Spleen (tissue), 11 donors: ENCODE data around the gene DYNLT2B. TPM values are rescaled to one million over a fixed set of nuclear protein-coding genes. Genes with fewer than 3 reads are reported as not detected.
A peak's percentile ranks its signal among the peaks of the same experiment; 100 is the strongest.

Experiments used
- DNase-seq: peaks from one replicate; pipeline ENCODE4 v3.0.0-alpha.2; 2020
- H3K27ac ChIP-seq, 8 donors: fragments of 200-600 bp; sonication (generic) in 7 of 8; 1 replicate in 4 of 8; 2 replicates in 4 of 8; pipeline versions ENCODE4 v1.5.0 to v1.8.0; 2016 to 2021; ENCODE audit warnings: inconsistent platforms in 4 of 8, mild to moderate bottlenecking in 4 of 8, moderate library complexity in 1 of 8
- H3K27me3 ChIP-seq, 7 donors: fragments of 200-600 bp; sonication (generic) in 6 of 7; replicated peaks in 1 of 7; 1 replicate in 4 of 7; 2 replicates in 3 of 7; pipeline versions ENCODE4 v1.5.0 to v1.8.0; 2016 to 2021; ENCODE audit warnings: inconsistent platforms in 3 of 7, mild to moderate bottlenecking in 1 of 7
- H3K36me3 ChIP-seq, 6 donors: fragments of 200-600 bp; sonication (generic) in 5 of 6; 1 replicate in 4 of 6; 2 replicates in 2 of 6; pipeline versions ENCODE4 v1.5.0 to v1.8.0; 2016 to 2021; ENCODE audit warnings: inconsistent platforms in 2 of 6
- H3K4me1 ChIP-seq, 6 donors: fragments of 200-600 bp; sonication (generic) in 5 of 6; 1 replicate in 3 of 6; 2 replicates in 3 of 6; pipeline versions ENCODE4 v1.5.0 to v1.8.0; 2016 to 2021; ENCODE audit warnings: inconsistent platforms in 3 of 6
- H3K4me3 ChIP-seq, 8 donors: fragments of 200-600 bp; sonication (generic) in 7 of 8; 1 replicate in 4 of 8; 2 replicates in 4 of 8; pipeline versions ENCODE4 v1.5.0 to v1.8.0; 2016 to 2021; ENCODE audit warnings: inconsistent platforms in 4 of 8, mild to moderate bottlenecking in 4 of 8, moderate library complexity in 2 of 8
- H3K9me3 ChIP-seq, 8 donors: fragments of 200-600 bp; sonication (generic) in 7 of 8; 1 replicate in 4 of 8; 2 replicates in 4 of 8; pipeline versions ENCODE4 v1.5.0 to v1.8.0; 2016 to 2021; ENCODE audit warnings: inconsistent platforms in 4 of 8
- POLR2A ChIP-seq, 3 donors: fragments of 450-650 bp; IDR thresholded peaks; one replicate each; pipeline ENCODE4 v1.5.1; 2017; ENCODE audit warnings: antibody characterized with exemption in 3 of 3, mild to moderate bottlenecking in 1 of 3
- POLR2AphosphoS5 ChIP-seq, 3 donors: sonication (generic); formaldehyde crosslinking; IDR thresholded peaks; one replicate each; pipeline ENCODE4 v1.5.1; 2017; ENCODE audit warnings: antibody characterized with exemption in 3 of 3
- WGBS, 5 donors: extraction: QIAGEN DNeasy Blood & Tissue Kit in 3 of 5; methylation state at CpG; one replicate each; pipeline versions ENCODE4 v1.1.5 to v1.1.7; 2013 to 2018; 5-methylcytosine and 5-hydroxymethylcytosine counted together
- intact Hi-C: fragments of 100-400 bp; cut with DNase I; formaldehyde crosslinking; loops from one replicate; pipeline ENCODE4 v1.15.0; 2023; ENCODE audit warnings: low total_unique reads
- polyA plus RNA-seq, 3 donors: library from polyadenylated mRNA; stranded (reverse); fragments of 200-250 nt; gene quantifications; one replicate each; pipeline ENCODE4 v1.2.1, GENCODE V29; 2013
- total RNA-seq, 7 donors: library from RNA; depleted of rRNA in 3 of 7; stranded (reverse); fragments of >200 nt in 3 of 7; fragmentation: NEBNext Ultra II Directional in 4 of 7; extraction: Animal tissue kit (Norgen Biotek cat#: 25700) in 4 of 7; gene quantifications; one replicate each; pipeline versions ENCODE4 v1.1.0 to v1.2.1, GENCODE V29; 2016 to 2021
- TF ChIP-seq, protein P1 (sequence below), 11 experiments: fragments of 200-600 bp in 7 of 11; fragments of 450-650 bp in 4 of 11; sonication (generic) in 4 of 11; IDR thresholded peaks in 8 of 11; conservative IDR thresholded peaks in 3 of 11; 1 replicate in 7 of 11; 2 replicates in 4 of 11; pipeline versions ENCODE4 v1.4.0 to v1.8.0; 2016 to 2021; ENCODE audit warnings: antibody characterized with exemption in 11 of 11, inconsistent platforms in 4 of 11, mild to moderate bottlenecking in 1 of 11
- donor health status: healthy with polysubstance abuse.
- donor health status: DM: no; HTN: no; CAD: no; lungs with moderate emphysema.
- donor health status: DM: no; HTN: no; CAD: no.
- donor health status: Bipolar disorder and iron deficiency.
- donor health status: healthy.
- donor health status: DM: no; HTN: no; CAD: no.
- donor health status: DM: yes; HTN: yes; CAD: no.

DYNLT2B gene
- total and polyA plus RNA-seq, 10 donors = 1.7 to 21.3 (median 7.1) TPM

DNA sequence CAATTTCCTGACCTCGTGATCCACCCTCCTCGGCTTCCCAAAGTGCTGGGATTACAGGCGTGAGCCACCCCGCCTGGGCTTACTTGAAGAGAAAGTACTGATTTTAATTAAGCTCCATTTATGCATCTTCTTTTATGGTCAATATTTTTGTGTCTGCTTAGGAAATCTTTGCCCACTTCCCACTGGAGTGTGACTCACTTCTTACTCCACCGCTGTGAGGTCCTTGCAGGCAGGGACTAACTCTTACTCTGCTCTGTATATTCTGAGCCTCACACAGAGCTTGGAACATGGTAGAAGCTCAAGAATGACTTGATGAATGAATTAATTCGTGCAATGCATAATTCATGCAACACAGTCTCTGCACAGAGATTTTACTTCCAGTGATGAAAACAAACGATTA is 23.1 kb upstream of the DYNLT2B start:
- intact Hi-C loops = no loop called here
- WGBS, 5 donors = 53 to 77% (median 61%) methylated on average over 7 of the region's 7 CpGs
- Histone ChIP-seq H3K4me1 (peaks cover 0 to 34% (median 5%) of the 10 kb centered on the region in 6 donors), H3K9me3 (no peaks in the 10 kb centered on the region), H3K27me3 (peaks cover 0 to 4% (median 0%) of the 10 kb centered on the region in 7 donors), H3K27ac (no peak overlapping the region), H3K4me3 (no peak overlapping the region), H3K36me3 (no peaks in the 10 kb centered on the region)
- TF ChIP-seq POLR2AphosphoS5 (IDR thresholded peaks at IDR 0.05) (no peak), POLR2A (IDR thresholded peaks at IDR 0.05) (no peak)
- TF ChIP-seq, protein P1, sequence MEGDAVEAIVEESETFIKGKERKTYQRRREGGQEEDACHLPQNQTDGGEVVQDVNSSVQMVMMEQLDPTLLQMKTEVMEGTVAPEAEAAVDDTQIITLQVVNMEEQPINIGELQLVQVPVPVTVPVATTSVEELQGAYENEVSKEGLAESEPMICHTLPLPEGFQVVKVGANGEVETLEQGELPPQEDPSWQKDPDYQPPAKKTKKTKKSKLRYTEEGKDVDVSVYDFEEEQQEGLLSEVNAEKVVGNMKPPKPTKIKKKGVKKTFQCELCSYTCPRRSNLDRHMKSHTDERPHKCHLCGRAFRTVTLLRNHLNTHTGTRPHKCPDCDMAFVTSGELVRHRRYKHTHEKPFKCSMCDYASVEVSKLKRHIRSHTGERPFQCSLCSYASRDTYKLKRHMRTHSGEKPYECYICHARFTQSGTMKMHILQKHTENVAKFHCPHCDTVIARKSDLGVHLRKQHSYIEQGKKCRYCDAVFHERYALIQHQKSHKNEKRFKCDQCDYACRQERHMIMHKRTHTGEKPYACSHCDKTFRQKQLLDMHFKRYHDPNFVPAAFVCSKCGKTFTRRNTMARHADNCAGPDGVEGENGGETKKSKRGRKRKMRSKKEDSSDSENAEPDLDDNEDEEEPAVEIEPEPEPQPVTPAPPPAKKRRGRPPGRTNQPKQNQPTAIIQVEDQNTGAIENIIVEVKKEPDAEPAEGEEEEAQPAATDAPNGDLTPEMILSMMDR (IDR thresholded peaks at IDR 0.05 in 8 of 11, conservative IDR thresholded peaks at IDR 0.05 in 3 of 11) = no peak
- DNase-seq = no peak

DNA sequence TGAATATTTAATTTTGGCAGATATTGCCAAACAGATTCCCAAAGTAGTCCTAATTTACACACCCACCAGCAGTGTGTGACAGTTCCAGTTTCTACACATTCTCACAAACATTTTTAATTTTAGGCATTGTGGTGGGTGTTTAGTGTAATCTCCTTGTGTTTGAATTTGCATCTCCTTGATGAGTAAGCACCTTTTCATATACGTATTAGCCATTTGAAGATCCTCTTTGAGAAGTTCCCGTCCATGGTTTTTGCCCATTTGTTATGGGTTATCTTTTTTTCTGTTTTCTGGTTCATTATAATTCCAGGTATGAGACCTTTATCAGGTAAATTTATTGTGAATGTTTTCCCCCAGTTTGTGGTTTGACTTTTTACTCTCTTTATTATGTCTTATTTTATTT is 22.4 kb upstream of the DYNLT2B start:
- TF ChIP-seq, protein P1 (IDR thresholded peaks at IDR 0.05 in 8 of 11, conservative IDR thresholded peaks at IDR 0.05 in 3 of 11) = no peak
- TF ChIP-seq POLR2A (IDR thresholded peaks at IDR 0.05) = no peak
- TF ChIP-seq POLR2AphosphoS5 (IDR thresholded peaks at IDR 0.05) = no peak
- intact Hi-C loops = no loop called here
- WGBS, 5 donors = 41 to 59% (median 51%) methylated on average over 2 of the region's 2 CpGs
- H3K36me3 ChIP-seq = no peaks in the 10 kb centered on the region
- H3K4me3 ChIP-seq = no peak overlapping the region
- no peak for DNase-seq
- peaks cover 0 to 4% (median 0%) of the 10 kb centered on the region in 7 donors for H3K27me3 ChIP-seq
- H3K4me1 ChIP-seq = peaks cover 0 to 30% (median 5%) of the 10 kb centered on the region in 6 donors
- no peaks in the 10 kb centered on the region for H3K9me3 ChIP-seq
- H3K27ac ChIP-seq = peak overlapping the region in 1 of 8 donors; percentile 8

GRCh38 chr3:196339493-196340254 is 21.6 kb upstream of the DYNLT2B start:
- H3K36me3 ChIP-seq = no peaks in the 10 kb centered on the region
- DNase-seq = no peak
- TF ChIP-seq, protein P1 (IDR thresholded peaks at IDR 0.05 in 8 of 11, conservative IDR thresholded peaks at IDR 0.05 in 3 of 11) = no peak
- no peak for TF ChIP-seq POLR2A (IDR thresholded peaks at IDR 0.05)
- no peak for TF ChIP-seq POLR2AphosphoS5 (IDR thresholded peaks at IDR 0.05)
- H3K4me1 ChIP-seq = peaks cover 0 to 22% (median 2%) of the 10 kb centered on the region in 6 donors
- H3K4me3 ChIP-seq = no peak overlapping the region
- H3K27ac ChIP-seq = peak overlapping the region in 1 of 8 donors; percentile 8
- WGBS, 5 donors = 82 to 89% (median 83%) methylated on average over 21 of the region's 21 CpGs
- no peaks in the 10 kb centered on the region for H3K9me3 ChIP-seq
- peaks cover 0 to 5% (median 0%) of the 10 kb centered on the region in 7 donors for H3K27me3 ChIP-seq
- intact Hi-C loops = no loop called here

DNA sequence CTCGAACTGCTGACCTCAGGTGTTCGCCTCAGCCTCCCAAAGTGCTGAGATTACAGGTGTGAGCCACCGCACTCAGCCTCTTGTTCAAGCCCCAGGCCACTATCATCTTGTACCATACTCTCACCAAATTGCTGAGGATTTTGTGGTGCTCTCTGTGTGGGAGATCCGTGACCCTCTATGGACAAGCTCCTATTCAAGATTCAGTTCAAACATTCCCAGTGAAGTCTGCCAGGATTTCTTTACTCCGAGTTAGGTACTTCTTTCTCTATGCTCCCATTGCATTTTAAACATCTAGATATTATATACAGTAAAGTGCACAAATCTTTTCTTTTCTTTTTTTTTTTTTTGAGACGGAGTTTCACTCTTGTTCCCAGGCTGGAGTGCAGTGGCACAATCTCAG is 21.0 kb upstream of the DYNLT2B start:
- Histone ChIP-seq H3K4me3 (no peak overlapping the region), H3K27me3 (peaks cover 0 to 5% (median 0%) of the 10 kb centered on the region in 7 donors), H3K27ac (no peak overlapping the region), H3K36me3 (no peaks in the 10 kb centered on the region), H3K9me3 (no peaks in the 10 kb centered on the region), H3K4me1 (peaks cover 0 to 17% (median 0%) of the 10 kb centered on the region in 6 donors)
- intact Hi-C loops = no loop called here
- WGBS, 5 donors = 81 to 97% (median 92%) methylated on average over 6 of the region's 6 CpGs
- TF ChIP-seq, protein P1 (IDR thresholded peaks at IDR 0.05 in 8 of 11, conservative IDR thresholded peaks at IDR 0.05 in 3 of 11) = no peak
- TF ChIP-seq POLR2A (IDR thresholded peaks at IDR 0.05) (no peak), POLR2AphosphoS5 (IDR thresholded peaks at IDR 0.05) (no peak)
- no peak for DNase-seq
